ENCODE results near the gene PAPOLA.
A peak's percentile ranks its signal among the peaks of the same experiment; 100 is the strongest.

The PAPOLA gene

DNA sequence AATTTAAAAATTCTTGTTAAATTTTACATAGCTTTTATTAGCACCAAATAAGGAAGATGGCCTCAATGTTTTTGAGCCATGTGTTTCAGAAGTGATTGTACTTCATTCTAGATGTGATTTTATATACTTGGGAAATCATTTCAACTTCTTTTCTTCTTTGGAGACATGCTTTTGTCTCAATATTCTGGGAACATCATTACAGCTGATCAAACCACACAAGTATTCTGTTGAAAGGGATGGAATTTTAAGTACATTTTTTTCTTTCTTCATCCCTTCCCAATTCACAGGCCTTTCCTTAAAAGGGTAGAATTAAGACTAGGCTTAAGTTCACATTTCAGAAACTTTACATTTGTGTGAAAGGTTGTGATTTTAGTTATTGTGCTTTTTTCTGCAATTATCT is 66.4 kb downstream of the PAPOLA start:
- no peak for DNase-seq

DNA sequence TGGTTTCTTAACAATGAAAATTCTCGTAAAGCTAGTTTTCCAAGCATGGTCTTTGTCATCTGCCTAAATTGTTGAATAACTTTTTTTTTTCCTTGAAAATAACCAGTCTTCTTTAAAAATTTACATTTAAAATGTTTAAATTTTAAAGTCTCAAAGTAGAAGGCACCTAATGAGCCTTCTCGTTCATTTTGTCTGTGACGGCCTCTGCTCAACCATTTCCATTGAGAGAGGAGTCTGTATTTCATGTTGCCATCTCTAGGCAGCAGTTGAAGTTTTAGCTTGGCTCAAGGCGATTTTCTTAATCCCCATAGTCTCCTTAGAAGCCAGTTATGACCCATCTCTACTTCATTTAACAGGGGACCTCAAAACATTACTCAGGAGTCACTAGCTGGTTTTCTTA is 69.1 kb downstream of the PAPOLA start:
- no peak for DNase-seq

DNA sequence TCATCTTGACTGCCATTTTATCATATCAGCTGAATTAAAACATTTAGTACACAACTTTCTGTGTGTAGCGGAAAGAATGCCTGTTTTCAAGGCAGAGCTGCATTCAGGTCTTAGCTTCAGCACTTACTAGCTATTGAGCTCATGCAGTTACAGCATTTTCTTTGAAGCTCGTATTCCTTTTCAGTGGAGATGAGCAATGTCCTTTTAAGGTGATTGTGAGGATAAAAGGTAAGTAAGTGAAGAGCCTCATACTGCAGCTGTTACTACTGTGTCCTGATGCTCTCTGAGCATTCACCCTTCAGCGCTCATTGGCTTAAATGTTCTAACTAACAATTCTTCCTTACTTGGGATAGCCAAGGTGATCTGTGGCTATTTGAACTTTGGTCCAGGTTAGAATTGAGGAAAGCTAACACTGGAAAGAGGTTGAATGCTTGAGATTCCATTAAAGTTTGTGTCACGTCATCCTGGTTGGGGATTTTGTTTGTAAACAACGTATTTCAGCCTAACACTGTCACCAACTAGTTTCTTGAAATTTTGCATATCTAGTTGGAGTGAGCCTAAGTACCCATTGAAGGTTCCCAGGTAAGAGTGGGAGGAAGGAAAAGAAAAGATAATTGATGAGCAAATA is 71.4 kb downstream of the PAPOLA start:
- DNase-seq, result no peak

DNA sequence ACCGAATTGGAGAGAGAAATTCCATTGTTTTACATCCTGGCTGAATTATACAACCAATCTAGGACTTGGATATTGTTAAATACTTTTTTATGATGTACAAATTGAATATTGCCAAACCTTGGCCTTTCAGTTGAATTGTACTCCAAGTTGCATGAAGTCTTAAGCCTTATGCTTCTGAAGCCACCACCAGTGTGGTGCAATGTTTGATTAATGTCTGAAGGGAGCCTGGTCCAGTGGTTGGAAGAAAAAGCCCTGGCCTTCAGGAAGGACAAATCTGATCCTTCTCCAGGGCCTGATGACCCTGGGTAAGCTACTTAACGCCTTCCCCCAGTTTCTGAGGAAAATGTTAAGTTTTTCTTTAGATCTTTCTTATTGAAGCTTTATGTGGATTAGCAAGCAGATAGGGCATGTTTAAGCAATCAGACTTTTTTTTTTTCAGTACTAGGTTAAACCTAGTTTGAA is 72.0 kb downstream of the PAPOLA start:
- DNase-seq, result no peak

DNA sequence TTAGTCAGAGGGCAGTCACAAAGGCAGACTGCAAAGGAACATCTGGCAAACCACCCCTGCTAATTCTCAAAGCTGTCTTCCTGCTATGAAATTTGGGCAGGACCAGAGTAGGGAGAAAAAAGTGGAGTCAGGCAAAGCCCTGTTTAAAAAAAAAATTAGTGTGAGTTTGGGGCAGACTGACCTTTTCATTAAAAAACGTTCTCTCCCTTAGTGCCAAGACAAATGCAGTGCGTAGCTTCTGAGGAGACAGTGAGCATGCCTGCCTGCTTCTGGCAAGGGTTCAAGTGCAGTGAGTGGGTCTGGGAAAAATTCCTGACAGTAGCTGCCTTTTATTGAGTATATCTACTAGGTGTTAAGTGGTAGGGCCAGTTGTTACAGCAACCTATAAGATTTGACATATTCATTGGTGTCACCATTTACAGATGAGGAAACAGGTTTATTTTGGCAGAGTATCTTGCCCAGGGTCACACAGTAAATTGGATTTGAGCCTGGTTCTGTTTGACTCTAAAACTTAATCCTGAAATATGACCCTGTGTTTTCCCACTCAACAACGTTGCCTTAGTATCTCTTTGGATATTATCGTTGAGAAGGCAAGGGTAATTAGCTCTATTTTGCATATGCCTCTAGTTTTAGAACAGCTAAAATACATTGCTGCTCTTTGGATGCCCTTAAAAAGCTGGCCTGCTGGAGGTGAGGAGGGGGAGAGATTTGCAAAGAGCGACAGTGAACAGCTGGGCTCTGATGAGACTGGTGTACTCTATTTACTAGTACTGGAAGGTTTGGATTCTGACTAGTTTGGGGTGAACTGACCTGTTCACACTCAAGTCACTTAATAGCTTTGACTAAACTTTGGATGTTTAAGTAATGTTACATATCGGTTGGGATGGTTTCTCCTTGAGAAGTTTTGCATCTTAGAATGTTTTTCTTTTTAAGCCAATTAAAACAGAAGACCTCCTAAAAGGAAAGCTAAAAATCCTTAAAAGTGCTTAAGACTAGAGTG is 72.8 kb downstream of the PAPOLA start:
- peak; percentile 24 for DNase-seq

DNA sequence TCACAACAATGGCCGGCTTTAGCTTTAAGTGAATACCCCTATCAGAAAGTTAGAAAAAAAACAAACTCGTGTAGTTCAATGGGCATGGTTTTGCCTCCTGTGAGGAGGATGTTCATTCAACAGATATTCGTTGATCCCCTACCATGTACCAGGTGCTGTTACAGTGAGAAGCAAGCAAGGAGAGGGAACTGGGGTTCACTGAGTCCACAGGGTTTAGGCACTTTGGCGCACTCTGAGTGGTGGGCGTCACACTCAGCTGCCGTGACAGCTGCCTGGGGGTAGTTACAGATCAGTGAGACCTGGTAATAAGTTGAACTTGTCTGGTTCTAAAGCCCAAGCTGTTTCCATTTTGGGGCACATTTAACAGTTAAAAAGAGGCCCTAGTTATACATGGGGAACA is 74.2 kb downstream of the PAPOLA start:
- DNase-seq, result no peak

DNA sequence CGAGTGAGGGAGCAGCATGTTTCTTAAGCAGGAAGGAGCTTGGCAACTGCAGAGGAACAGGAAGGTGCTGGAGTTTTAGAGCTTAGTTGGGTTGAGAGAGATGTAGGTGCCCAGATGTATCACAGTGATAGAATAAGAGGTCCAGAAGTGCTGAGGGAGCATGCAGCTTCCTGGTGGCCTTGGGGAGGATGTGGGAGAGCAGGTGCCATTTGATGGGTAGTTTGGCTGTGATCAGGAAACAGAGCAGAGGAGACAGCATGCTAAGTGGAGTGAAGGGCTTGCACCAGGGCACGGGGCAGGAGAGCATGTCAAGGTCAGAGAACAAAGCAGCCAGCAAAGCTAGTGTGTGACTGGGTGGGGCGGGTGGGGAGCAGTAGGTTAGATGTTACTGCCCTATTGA is 74.8 kb downstream of the PAPOLA start:
- DNase-seq, result no peak

DNA sequence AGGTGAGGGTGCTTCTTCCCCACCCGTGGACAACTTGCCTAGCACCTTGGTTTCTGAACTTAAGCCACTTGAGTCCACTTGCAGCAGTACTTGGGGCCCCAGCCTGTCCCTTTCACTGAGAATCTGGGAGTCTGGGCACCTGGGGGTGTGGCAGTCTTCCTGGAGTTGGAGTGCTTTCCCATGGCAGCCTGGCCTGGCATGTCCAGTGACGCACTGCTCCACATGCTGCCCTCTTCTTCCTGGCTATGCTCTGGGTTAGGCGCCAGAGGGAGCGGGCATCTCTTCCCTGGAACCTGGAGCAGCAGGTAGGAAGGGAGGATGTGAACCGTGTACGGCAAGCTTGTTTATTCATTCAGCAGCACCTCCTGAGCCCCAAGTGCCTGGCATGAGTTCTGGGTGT is 76.4 kb downstream of the PAPOLA start:
- no peak for DNase-seq

DNA sequence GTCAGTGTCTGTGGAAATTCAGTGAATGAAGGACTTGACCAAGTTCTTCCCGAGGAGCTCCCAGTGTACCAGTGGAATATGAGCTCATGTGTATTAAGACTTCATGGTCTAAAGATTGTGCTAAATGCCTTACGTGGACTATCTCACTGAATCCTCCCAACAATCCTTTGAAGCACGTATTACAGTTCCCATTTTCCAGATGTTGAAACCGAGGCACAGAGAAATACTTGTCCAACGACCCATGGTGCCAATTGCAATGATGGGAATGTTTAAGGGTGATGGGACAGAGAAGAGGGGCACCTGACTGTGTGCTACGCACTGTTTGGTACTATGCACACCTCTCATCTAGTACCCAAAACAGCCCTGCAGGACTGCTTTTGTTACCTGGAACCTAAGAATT is 77.2 kb downstream of the PAPOLA start:
- no peak for DNase-seq

DNA sequence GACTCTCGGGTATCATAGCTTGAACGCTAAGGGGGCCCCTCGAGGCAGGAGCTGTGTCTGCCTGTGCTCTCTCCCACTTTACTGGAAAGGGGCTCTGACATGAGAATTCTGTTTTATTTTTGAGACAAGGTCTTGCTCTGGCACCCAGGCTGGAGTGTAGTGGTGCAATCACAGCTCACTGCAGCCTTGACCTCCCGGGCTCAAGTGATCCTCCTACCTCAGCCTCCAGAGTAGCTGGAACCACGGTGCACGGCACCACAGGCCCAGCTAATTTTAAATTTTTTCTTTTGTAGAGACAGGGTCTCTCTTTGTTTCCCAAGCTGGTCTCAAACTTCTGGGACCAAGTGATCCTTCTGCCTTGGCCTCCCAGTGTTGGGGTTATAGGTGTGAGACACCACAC is 77.7 kb downstream of the PAPOLA start:
- DNase-seq, result no peak

DNA sequence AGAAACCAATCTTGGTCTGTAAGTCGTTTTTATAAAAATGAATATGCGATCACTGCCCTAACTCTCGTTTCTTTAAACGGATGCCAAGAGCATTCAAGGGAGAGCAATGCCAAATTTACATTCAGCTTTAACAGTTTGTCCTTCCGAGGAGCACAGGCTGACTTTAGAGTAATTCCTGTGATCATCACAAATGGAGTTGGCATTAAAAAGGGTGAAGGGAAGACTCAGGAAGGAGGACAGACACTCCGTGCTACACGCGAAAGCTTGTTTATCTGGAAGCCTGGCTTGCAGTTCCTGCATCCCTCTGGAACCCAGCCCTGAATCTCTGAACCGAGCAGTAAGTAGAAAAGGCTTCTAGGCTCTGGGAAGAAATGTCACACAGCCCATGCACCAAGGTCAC is 78.4 kb downstream of the PAPOLA start:
- DNase-seq, result no peak

DNA sequence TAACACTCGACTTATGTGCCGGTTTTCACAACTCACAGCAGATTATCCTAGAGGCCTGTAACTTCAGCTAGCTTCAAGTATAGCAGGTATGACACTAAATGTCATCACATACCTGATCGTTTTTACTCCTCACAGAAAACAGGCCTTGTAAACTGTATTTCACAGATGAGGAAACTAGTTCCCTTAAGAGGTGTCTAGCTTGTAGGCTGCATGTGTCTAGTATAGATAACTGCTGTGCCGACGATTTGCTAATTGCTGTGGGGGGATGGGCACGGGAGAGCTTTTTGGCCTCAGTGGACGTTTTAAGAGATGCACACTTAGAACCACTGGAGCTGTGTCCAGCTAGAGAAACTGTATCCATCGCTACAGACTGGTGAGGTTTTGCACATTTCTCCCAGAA is 78.8 kb downstream of the PAPOLA start:
- no peak for DNase-seq

DNA sequence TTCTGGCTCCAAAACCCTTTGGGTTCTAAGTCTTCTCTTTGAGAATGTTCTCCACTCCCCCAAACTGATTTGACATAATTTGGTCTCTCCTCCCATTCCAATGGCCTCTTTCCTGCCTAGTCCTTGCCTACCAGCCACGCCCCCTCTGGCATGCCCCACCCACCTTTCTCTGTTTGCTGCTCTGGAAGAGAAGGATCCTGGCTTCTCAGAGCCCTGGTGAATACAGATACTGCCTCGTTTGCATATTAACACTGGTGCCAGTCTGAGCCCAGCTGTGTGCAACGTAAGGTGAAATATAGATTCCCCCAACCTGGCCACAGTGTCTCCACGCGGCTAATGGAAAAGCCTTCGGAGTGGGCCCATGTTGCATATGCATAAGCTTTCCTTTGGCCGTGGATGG is 79.7 kb downstream of the PAPOLA start:
- DNase-seq, result no peak

DNA sequence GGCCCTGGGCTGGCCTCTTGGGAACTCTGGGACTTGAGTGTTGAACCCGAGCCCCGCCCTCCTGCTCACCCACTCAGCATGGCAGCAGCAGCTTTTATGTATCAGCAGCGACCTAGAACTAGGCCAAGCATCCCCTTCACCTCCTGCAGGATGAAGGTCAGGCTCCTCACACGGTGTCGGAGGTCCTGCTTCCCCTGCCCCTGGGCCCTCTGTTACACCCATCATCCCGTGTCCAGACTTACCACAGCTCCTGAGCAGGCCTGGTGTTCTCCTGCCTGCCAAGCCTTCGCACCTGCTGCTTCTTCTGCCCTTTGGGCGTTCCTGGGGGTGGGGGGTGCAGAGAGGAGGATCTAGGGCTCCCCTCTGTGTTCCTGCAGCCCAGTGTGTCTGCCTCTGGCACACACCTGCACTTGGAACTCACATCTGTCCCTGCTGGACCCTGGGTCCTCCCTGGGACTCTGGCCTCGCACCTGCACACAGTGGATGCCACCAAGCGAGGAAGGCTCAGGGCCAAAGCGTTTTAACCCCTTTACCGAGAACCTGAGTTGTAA is 80.3 kb downstream of the PAPOLA start:
- no peak for DNase-seq

DNA sequence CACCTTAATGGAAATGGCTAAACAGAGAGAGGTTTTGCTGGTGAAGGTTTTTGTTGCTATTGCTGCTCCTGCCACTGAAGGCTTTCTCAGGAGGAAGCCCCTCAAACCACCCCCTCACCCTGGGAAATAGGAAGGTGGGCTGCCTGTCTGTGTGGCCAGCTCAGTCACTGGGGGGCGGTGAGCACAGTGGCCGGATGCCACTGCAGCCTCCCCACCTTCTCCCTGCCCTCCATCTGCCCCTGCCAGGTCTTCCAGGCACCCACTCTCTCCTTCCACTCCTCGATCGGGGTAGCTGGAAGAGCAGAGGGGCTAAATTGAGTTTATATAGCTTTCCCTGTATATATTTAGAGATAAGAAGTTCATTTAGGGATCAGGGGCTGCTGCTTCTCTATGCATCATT is 80.8 kb downstream of the PAPOLA start:
- DNase-seq, result no peak

DNA sequence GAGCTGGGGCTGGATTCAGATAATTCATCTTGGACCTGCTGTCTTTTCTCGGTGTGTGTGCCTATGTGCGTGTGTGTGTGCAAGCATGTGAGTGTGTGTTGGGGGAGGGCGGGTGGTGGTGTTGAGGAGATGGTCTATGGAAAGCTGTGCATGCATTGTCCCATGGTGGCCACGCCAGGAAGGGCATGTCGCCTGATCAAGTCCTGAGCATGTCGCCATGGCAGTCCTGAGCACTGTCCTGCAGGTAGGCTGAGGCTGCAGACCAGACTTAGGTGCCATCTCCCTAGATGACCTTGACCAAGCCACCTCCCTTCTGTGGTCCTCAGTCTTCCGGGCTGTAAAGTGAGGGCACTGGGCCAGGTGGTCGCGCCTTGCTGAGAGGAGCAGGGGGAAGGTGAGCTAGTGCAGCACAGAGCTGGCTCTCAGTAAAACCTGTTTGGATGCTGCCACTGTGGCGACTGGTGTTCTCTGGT is 81.4 kb downstream of the PAPOLA start:
- DNase-seq, result no peak

DNA sequence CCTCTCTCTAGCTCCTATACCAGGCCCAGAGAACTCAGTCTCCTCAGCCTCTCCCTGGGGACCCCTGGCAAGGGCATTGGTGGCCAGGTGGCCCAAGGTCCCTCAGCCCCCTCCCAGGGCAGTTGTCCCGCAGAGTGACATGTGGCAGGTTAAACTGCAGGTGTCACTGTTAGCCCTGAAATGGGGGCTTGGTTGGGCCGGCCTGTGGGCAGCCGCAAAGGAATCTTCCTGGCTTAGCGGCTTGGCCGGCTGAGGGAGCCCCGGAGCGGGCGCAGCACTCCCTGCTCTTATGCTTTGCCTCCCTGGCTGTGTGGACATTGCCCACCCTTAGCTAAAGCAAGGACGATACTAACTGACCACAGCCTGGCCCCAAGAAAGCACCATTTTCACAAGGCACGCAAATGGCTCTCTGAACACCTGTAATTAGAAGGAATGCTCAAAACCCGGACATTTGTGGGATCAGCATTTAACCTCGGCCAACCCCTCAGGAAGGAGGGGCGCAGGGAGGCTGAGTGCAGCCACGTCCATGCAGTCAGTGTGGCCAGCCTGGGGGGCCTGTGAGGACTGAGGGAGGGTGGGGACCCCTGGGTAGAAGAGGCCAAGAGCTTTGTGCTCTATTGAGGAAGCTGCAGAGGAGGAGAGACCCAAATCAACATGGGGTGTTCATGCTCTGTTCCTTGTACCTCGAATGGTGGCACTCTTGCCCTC is 82.2 kb downstream of the PAPOLA start:
- DNase-seq, result peak; percentile 52

DNA sequence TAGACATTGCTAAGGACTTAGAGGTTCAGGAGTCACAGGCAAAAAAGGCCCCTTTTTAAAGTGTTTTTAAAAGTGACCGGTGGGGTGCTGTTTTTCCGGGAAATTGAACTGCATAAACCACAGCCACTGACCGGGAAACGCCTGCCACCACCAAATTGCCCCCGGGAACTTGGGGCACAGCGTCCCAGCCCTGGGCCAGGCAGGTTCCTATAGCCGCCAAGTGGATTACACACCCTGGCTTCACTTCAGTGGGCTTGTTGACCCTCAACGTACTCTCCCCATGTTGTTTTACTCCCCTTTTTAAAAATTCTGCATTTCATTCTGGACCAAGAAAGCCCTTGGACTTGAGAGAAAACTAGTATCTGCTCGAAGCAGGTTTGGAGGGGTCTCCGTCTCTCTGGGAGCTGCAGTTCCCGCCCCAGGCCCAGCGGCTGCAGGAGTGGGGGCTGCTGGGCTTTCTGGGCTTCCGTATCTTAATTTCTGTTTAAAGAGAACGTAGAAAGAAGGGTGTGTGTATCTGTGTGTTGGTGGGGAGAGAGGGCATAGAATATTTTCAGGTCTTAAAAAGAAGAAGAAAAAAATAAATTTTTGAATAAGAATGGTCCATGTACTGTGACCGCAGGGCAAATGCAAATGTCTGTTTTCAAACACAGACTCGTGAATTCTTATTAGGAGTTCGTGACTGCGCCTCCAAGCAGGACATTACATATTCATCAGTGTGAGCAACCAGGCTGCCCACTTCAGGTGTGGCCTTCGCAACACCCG is 82.9 kb downstream of the PAPOLA start:
- no peak for DNase-seq

DNA sequence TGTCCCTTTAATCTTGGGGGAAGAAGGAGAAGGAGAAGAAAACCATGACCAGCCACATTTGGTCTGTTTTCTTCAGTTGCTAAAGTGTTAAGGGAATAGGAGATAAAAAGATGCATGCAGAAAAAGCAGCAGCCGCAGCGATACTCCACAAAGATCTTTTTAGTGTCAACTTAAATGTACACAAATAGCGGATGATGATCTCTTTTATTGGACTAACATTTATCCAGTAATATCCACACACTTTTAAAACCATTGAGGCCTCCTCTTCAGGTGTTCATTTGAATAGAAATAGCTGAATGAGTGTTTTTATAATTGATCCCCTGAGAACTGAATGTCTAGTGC is 83.5 kb downstream of the PAPOLA start:
- DNase-seq, result no peak

DNA sequence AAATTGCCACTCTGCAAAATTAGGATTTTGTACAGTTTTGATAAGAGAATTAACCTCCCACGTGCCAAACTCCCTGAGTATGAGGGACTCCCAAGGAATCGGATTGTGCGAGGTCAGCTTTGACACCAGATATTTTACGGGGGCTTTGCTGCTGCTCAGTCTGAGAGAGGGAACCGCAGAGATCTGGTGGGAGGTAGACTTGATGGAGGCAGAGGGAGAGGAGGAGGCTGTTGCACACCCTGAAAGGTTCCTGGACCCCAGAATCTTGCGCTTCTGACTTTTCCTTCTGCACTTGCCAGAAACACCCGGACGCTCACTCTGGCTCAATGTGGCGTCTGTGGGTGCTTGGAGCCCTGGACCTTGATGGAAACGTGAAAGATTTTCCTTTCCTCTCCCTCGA is 83.9 kb downstream of the PAPOLA start:
- DNase-seq, result no peak

DNA sequence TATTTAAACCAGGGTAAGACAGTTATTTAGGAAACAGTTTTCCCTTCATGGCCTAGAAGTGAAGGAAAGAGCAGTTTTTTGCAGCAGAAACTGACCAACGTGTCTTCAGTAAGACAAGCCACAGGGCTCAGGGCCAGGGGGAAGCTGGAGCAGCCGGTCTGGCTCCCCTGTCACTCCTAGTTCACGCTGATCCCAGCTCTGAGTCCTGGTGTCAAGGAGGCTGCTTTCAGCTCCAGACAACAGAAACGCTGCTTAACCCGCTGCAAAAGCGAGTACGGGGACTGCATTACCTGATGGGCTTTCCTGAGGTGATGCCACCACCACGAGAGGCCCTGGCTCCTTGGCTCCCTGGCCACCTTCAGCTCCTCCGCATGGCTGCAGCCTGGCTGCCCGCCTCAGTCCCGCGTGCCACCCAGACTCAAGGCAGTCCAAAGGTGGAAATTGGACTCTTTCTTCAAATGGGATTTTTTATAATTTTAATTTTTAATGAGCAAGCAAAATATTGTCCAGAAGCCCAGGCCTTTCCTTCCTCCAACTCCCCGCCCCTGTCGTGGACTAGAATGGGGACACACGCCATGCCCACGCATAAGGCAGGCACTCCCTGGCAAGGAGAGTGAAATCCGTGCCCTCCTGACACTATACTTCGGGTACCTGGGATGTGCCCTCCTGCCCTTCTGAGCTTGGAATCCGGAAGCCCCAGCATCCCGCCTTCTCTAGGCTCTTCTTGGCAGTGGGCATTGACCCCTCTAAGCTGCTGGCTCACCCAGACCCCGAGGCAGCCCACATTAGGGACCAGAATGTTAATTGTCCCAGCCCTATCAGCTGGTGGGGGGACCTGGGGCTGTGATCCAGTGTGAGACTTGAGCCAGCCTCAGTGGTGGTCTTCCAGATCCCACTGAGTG is 85.0 kb downstream of the PAPOLA start:
- DNase-seq, result no peak

All from COR-L47 (cell line).